Prostate gland (tissue), 2 donors: ENCODE measurements around the gene LONP2. TPM values are rescaled to one million over a fixed set of nuclear protein-coding genes. Genes with fewer than 3 reads are reported as not detected.

Source experiments
- DNase-seq: peaks from one replicate; pipeline ENCODE4 v3.0.0-alpha.2; 2019; ENCODE audit warnings: low spot score
- H3K27ac ChIP-seq, 2 donors: fragments of 200-600 bp; sonication (generic); 2 replicates each; pipeline ENCODE4 v1.5.1; 2017 to 2019
- H3K27me3 ChIP-seq: fragments of 200-600 bp; sonication (generic); replicated peaks from 2 replicates; pipeline ENCODE4 v1.5.1; 2019; ENCODE audit not compliant: insufficient read depth
- H3K36me3 ChIP-seq, 2 donors: fragments of 200-600 bp; sonication (generic); 1 replicate in 1 of 2; 2 replicates in 1 of 2; pipeline versions ENCODE4 v1.5.1 to v1.8.1; 2017 to 2019
- H3K4me1 ChIP-seq: fragments of 200-600 bp; sonication (generic); replicated peaks from 2 replicates; pipeline ENCODE4 v1.5.1; 2019
- H3K4me3 ChIP-seq, 2 donors: fragments of 200-600 bp; sonication (generic); 2 replicates each; pipeline ENCODE4 v1.5.1; 2017 to 2019
- H3K9me3 ChIP-seq: fragments of 200-600 bp; sonication (generic); 2 replicates; pipeline ENCODE4 v1.5.1; 2017
- CTCF ChIP-seq, 4 experiments: fragments of 200-600 bp in 2 of 4; fragments of 450-650 bp in 2 of 4; sonication (generic) in 2 of 4; IDR thresholded peaks; 1 replicate in 3 of 4; 2 replicates in 1 of 4; pipeline ENCODE4 v1.5.1; 2016 to 2019; ENCODE audit warnings: antibody characterized with exemption in 4 of 4, mild to moderate bottlenecking in 2 of 4, moderate library complexity in 2 of 4
- POLR2A ChIP-seq: fragments of 450-650 bp; IDR thresholded peaks from one replicate; pipeline ENCODE4 v1.6.1; 2016; ENCODE audit warnings: antibody characterized with exemption, mild to moderate bottlenecking
- POLR2AphosphoS5 ChIP-seq: sonication (generic); formaldehyde crosslinking; IDR thresholded peaks from one replicate; pipeline ENCODE4 v1.6.1; 2017; ENCODE audit warnings: antibody characterized with exemption
- WGBS: methylation state at CpG from one replicate; pipeline ENCODE4 v1.1.5; 2018; 5-methylcytosine and 5-hydroxymethylcytosine counted together
- intact Hi-C: fragments of 100-400 bp; cut with DNase I; formaldehyde crosslinking; loops from one replicate; pipeline ENCODE4 v1.14.2; 2022
- total RNA-seq, 2 donors: library from RNA; depleted of rRNA; stranded (reverse); fragments of >200 nt; gene quantifications; one replicate each; pipeline ENCODE4 v1.1.0, GENCODE V29; 2016

LONP2 gene
- total RNA-seq, 2 donors from 2014 or later: 74.6 to 81.0 TPM

- no peak overlapping the region for H3K4me3 ChIP-seq
- TF ChIP-seq CTCF (IDR thresholded peaks at IDR 0.05) (no peak), POLR2A (no peak), POLR2AphosphoS5 (no peak)
- H3K9me3 ChIP-seq: no peaks in the 10 kb centered on the region
- intact Hi-C loops: no loop called here
- no peaks in the 10 kb centered on the region for H3K36me3 ChIP-seq
- no peak for DNase-seq
- WGBS: 69% methylated on average over 2 of the region's 2 CpGs
- H3K4me1 ChIP-seq: no peaks in the 10 kb centered on the region
- H3K27me3 ChIP-seq: no peaks in the 10 kb centered on the region
- H3K27ac ChIP-seq: no peak overlapping the region
Measured at GRCh38 chr16:48282636-48283263, 38.6 kb downstream of the LONP2 start.

GRCh38 chr16:48284772-48285409 lies 40.8 kb downstream of the LONP2 start:
- 69% methylated on average over 4 of the region's 4 CpGs for WGBS
- peak overlapping the region; percentile 13 to 56 for H3K27ac ChIP-seq
- no peaks in the 10 kb centered on the region for H3K27me3 ChIP-seq
- DNase-seq: no peak
- no peaks in the 10 kb centered on the region for H3K36me3 ChIP-seq
- TF ChIP-seq POLR2AphosphoS5 (peak; percentile 5), CTCF (IDR thresholded peaks at IDR 0.05) (no peak), POLR2A (no peak)
- H3K4me3 ChIP-seq: no peak overlapping the region
- no peaks in the 10 kb centered on the region for H3K9me3 ChIP-seq
- intact Hi-C loops: no loop called here
- no peaks in the 10 kb centered on the region for H3K4me1 ChIP-seq

- intact Hi-C loops: no loop called here
- H3K36me3 ChIP-seq: no peaks in the 10 kb centered on the region
- H3K4me3 ChIP-seq: no peak overlapping the region
- no peaks in the 10 kb centered on the region for H3K27me3 ChIP-seq
- no peak for DNase-seq
- no peaks in the 10 kb centered on the region for H3K4me1 ChIP-seq
- H3K9me3 ChIP-seq: no peaks in the 10 kb centered on the region
- TF ChIP-seq CTCF (IDR thresholded peaks at IDR 0.05): no peak
- TF ChIP-seq POLR2A: no peak
- TF ChIP-seq POLR2AphosphoS5: no peak
- no peak overlapping the region for H3K27ac ChIP-seq
Measured at GRCh38 chr16:48287239-48287638, 43.1 kb downstream of the LONP2 start.

- Histone ChIP-seq H3K9me3 (no peaks in the 10 kb centered on the region), H3K27ac (peak overlapping the region in 1 of 2 donors; percentile 31), H3K4me3 (no peak overlapping the region), H3K27me3 (no peaks in the 10 kb centered on the region), H3K4me1 (peaks cover 3% of the 10 kb centered on the region), H3K36me3 (no peaks in the 10 kb centered on the region)
- 85% methylated on average over 3 of the region's 3 CpGs for WGBS
- DNase-seq: no peak
- intact Hi-C loops: no loop called here
- TF ChIP-seq POLR2A (no peak), CTCF (IDR thresholded peaks at IDR 0.05) (no peak), POLR2AphosphoS5 (no peak)
Measured at GRCh38 chr16:48291303-48291702, 47.2 kb downstream of the LONP2 start.

- TF ChIP-seq CTCF (IDR thresholded peaks at IDR 0.05) (no peak), POLR2A (no peak), POLR2AphosphoS5 (no peak)
- H3K27ac ChIP-seq: peak overlapping the region in 1 of 2 donors; percentile 31
- H3K27me3 ChIP-seq: no peaks in the 10 kb centered on the region
- H3K36me3 ChIP-seq: no peaks in the 10 kb centered on the region
- WGBS: 51% methylated on average over 4 of the region's 4 CpGs
- no peaks in the 10 kb centered on the region for H3K9me3 ChIP-seq
- intact Hi-C loops: no loop called here
- no peak for DNase-seq
- H3K4me3 ChIP-seq: no peak overlapping the region
- peaks cover 4% of the 10 kb centered on the region for H3K4me1 ChIP-seq
Measured at GRCh38 chr16:48291754-48292153, 47.7 kb downstream of the LONP2 start.
